Activated CD4-positive, alpha-beta T cell treated with anti-CD3 and anti-CD28 coated beads for 48 hours (primary cell): ENCODE measurements around the gene HOXA3.

Experiments
- DNase-seq: peaks from one replicate; pipeline ENCODE4 v3.0.0-alpha.2; 2020

Gene HOXA3

DNA sequence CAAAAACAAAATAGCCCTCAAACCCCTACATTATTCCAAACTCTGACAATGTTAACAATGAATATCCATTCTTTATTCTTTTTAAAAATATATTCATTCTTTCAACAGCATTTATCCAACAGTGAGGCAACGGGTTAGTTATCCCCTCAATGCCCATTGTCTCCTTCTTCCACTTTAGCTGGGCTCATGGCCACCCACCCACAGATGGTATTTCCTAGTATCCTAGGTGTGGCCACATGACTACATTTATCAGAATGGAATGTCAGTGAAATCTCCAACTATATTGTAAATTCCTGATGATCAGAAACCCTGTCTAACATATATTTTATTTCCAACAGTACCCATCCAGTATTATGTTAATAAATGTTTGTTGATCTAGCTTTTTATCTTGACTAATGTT lies 70.2 kb downstream of the HOXA3 start:
- DNase-seq, result no peak

DNA sequence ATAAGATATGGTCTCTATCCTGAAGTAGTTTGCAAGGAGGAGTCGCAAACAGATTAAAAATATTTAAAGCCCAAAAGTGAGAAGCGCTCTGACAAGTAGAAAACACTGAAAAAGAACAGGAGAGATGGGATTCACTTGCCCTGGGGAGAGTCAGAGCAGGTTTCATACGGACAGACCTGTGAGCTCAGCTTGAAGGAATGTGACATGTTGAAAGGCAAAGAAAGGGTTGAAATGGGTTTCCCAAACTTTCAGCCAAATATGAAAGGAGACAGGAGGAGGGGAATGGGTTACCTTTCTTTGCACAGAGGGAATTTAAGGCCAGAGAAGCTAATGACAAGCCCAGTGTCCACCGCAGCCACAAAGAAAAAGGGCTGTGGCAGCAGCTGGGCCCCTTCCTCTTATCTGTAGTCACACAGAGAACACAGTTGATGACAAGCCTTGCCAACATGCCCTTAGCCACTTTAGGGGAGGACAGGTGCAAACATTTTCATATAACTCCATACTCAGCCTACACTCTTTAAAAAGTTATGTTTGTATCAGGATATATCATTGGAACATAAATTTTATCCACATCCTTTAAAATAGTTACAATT lies 71.4 kb downstream of the HOXA3 start:
- DNase-seq, result no peak

DNA sequence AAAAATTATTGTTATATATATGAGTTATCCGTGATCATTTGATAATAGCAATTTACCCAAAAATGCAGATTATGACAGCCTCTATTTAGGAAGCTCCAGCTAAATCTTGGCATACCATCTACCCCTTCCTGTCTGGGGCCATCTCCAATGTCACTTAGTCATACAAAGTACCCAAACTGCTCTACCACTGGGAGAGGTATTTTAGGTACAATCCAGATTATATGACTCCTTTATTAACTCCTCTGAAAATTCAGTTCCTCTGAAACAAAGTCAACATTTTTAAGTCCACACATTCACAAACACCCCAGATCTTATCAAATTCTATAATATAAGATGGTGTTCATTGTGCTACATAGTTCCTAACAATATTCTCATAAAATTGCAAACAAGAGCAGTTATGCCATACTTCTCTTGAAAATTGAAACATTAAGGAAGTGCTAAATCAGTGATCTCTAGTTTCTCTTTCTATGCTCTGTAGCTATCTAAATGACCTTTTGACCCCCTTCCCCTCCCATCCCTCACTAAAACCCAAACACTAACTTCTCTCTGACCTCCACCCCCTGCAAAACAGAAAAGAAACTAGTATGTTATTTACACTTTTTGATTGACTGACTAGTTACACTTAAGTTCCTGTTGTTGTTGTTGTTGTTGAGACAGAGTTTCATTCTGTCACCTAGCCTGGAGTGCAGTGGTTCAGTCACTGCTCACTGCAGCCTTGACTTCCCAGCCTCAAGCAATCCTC lies 73.0 kb downstream of the HOXA3 start:
- DNase-seq, result no peak

DNA sequence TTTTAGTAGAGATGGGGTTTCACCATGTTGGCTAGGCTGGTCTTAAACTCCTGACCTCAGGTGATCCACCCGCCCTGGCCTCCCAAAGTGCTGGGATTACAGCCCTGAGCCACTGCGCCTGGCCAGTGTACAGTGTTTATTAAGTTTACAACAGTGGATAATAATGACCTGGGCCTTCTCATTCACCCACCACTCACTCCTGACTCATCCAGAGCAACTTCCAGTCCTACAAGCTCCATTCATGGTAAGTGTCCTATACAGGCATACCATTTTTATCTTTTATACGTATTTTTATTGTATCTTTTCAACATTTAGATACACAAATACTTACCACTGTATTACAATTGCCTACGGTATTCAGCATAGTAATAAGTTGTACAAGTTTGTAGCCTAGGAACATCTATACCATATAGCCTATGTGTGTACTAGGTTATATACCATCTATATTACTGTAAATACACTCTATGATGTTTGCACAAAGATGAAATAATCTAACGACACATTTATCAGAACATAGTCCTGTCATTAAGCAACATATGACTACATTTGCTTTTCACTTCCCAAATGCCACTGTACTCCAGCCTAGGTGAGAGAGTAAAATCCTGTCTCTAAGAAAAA lies 73.7 kb downstream of the HOXA3 start:
- no peak for DNase-seq

DNA sequence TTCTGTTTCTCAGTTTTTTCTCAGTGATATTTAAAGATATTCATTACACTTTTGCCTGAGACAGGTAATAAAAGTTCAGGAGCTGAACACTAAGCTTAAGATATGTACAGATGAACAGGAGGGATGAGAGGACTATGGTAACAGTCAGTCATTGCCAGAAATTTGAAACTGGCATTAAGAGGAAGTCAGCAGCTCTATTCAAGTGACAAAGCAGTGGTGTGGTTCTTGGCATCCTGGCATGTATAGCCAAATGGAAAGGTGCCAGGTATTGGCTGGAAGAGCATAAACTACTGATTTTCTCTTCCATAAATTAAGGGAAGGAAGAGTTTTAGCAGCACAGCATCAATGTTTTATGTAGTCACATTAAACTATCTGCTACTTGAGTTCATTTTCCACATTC lies 79.3 kb downstream of the HOXA3 start:
- no peak for DNase-seq

DNA sequence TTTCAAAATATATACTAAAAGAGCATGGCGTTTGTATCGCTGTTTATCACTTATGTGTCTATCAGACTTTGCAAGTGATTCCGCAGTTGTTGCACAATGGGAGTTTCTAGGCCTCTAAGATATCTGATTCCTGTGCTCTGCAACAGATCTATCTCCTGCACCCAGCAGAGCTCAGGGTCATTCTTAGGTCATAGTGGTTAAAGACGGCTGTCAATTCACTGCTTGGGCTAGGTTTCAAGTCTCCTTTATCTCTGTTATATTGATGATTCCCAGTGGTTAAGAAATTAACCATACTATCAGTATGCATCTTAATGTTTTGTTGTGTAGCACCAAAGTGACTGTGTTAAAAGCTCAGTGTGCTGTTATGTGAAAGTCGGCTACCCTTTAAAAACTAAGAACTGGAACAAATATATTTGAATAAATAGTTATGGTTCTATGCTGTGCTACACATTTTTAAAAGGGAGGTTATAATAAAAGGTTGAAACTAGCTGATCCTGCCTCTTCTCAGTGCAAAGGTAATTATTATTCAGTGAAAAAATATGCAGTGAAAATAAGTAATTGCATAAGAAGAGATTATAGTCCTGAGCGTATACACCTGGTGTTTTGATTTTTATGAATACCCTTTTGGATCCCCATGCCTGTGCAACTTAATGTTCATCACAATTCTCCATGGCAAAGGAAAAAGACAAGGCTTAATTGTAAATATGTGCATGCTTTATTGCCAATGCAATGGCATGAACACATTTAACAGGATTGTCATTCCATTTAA lies 80.6 kb downstream of the HOXA3 start:
- DNase-seq, result no peak

DNA sequence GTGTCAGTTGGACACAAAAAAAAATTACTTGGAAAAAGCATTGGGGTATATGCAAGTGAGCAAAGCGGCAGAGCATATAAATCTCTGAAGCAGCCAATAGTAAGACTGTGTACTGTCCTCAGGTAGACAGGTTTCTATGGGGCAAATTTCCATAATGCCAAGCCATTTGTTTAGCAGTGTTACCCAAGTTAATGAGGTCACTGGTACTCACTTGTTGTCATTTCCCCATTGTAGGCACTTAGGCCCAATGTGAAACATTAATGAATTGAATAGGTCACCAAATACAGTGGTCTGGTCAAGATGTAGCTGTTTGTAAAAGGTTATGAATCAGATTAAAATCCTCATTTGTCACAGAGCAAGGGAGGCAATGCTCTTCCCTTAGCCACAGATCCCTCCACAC lies 84.1 kb downstream of the HOXA3 start:
- DNase-seq, result no peak

DNA sequence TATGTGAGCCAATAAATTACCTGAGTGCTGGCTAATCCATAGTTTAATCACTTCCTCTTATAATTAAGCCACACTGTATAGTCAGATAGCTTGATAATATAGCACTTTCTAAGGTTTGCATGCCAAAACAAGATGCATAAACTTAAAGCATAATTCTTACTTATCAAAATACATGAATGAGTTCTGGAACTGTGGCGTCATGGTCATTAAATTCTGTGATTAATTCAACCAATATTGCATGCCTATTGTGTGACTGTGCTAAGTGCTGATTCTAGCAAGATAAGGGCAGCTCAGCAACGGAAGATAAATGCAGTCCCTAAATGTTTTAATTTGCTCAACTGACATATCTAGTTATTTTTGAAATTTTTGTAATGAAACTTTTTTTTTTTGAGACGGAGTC lies 86.2 kb downstream of the HOXA3 start:
- DNase-seq, result no peak

DNA sequence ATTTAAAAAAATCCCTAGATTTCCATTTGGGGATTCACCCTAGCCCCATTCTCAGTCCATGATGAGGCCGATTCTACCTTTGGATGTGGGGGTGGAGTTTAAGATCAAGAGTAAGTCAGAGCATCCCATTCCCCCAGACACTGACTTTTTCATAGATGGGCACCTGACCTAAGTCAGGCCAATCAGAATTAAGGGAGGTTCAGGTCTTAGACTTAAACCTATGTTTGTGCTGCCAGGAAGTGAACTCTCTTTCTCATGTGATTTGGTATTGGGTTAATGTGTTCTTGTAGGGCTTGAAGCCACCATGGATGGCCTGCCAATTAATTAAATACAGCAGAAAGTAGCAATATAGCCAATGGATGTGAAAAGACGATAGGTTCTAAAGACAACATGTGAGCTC lies 86.7 kb downstream of the HOXA3 start:
- DNase-seq, result no peak

DNA sequence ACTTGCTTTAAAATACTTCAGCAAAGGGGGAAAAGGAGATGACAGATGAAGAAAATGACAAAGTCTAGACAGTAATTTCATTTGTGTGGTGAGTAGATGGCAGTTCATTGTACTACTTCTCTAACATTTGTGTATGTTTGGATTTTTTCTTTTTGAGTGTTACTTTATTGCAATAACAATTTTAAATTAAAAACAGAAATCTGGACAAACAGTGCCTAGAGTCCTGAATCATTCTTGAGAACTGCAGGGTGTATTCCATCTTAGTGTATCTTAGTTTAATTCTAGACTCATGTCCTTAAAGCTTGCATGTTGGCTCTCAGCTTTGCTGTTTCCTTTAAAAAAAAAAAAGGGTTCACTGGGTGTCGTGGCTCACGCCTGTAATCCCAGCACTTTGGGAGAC lies 87.7 kb downstream of the HOXA3 start:
- no peak for DNase-seq

DNA sequence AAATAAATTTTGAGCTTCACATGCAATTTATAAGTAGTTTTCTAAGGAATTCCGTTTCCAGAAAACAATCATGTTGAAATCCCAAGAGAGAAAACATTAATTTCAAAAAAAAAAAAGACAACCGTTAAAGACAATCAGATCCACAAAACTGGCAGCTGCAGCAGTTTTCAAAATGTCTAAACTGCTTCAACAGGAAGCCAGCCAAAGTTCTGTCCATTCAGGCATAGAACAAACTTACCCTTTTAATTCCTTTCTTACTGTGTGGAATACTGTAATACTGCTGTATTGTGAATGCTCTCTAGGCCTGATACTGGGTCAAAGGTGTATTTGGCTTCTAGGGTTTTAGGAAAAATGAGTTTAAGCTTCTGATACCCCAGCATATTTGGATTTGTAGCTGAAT lies 88.2 kb downstream of the HOXA3 start:
- DNase-seq, result no peak

DNA sequence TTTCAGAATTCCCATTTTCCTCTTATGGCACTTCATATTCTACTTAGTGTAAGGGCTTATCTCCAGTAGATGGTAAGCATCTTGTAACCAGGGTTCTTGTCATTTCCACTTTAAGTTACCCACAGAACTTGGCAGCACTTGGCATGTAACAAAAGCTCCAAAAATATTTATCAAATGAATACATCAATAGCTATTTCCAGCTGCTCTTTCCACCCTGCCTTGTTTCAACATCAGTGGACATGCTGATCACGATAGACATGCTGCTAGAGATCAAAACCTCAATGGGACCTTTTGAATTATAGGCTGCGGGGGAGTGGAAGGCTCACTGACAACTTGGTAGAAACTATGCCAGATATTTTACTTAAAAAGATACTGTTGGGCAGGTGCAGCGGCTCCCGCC lies 89.4 kb downstream of the HOXA3 start:
- DNase-seq, result no peak
